Erythroblast (primary cell): Measurements from ENCODE around the gene CD36.
A peak's percentile ranks its signal among the peaks of the same experiment; 100 is the strongest.

Experiments used
- DNase-seq, 2 experiments: peaks; one replicate each; lab custom pipeline; 2025; lab: John Stamatoyannopoulos, UW
- GATA1 ChIP-seq: IDR thresholded peaks from 2 replicates; pipeline ENCODE4 v1.6.1; 2011; ENCODE audit warnings: low read depth, mild to moderate bottlenecking, control low read depth, low read length, moderate library complexity
- POLR2A ChIP-seq: IDR thresholded peaks from 2 replicates; pipeline ENCODE4 v1.6.1; 2011; ENCODE audit warnings: mild to moderate bottlenecking, low read length

CD36 gene

DNA sequence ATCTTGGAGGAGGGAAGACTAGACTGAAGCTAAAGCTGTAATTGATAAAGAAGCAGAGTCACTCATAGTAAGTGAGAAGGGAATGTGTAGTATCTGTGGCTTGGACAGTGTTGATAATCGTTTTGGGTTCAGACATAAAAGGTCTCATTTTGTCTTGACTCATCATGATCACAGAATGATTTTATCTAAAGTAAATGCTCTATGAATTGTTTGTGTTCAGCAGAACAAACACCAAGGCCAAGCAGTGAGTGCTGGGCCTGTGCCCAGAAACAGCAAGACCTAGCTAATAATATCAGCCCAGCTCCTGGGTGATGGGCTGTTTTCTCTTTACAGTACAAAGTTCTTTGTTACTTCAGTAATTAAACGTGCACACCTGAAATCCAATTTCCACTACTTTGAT lies 26.7 kb upstream of the CD36 start:
- DNase-seq: peak; percentile 37 to 67
- peak; percentile 18 for TF ChIP-seq POLR2A
- TF ChIP-seq GATA1: no peak

DNA sequence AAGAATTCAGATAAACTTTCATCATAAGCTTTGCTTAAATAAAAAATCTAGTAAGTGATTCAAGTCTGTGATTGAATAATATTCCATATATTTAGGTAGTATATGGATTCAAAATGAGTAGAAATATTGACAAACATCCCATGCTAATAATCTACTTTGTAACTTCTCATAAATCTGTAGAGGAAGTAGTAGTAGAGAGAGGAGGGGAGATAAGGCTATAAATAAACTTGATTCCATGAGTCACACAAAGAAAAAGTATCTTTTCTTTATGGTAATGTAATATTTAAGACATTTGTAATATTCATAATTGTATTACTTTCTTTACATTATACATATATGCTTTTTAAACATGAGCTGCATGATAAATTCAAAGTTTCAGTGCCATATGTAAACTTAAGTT lies 25.6 kb upstream of the CD36 start:
- DNase-seq: no peak

DNA sequence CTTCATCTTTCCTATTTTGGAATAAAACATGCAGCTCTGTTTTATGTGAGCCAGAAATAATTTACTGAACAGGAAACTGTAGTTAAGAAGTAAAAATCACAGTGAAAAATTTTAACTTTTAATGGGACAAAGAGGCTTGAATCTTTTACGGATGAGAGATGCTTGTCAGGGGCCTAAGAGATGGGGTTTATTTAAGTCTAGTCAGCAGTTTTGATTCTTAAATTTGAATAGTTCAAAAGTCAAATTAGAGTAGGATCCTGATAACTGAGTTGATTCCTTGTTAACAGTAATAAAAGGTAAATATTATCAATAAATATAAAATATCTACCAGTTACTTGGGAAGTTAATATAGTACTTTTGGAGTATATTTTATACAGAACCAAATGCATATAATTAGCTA lies 24.9 kb upstream of the CD36 start:
- DNase-seq: no peak
- no peak for TF ChIP-seq GATA1
- no peak for TF ChIP-seq POLR2A

More for the DNA sequence above, 25.6 kb upstream of the CD36 start:
- TF ChIP-seq GATA1 (no peak), POLR2A (no peak)

DNA sequence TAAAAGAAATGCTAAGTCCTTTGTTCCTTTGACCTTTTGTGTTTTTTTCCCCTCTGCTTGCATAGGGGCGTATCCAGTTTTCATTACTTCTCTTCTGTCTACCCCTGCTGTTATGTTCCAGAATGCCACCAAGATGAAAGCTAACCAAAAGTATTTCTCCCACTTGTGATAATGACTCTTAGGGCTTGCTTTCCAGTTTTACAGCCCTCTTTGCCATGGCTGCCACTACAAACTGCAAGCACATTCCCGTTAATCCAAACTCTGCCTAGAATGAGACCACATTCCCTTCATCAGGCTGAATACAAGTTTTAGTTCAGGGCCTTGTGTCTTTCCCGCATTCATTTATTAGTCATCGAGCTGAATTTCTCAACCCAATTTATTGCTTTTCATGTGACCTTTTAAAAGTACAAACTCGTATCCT lies 23.6 kb upstream of the CD36 start:
- TF ChIP-seq POLR2A: no peak
- no peak for TF ChIP-seq GATA1
- DNase-seq: no peak

DNA sequence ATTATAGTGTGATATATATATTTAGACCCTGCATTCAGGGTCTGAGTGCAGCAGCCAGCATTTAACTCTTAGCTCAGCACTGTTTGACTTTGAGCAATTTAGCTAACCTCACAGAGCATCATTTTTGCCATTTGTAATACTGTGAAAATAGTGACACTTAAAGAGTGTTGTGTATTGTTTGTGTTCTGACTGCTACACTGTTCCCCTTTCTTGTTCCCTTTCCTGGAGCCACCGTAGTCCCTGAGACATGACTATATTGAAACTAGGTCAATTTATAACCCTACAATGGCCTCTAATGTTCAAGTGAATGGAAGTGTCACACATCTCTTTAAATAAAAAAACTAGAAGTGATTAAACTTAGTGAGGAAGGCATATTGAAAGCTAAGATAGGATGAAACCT lies 20.3 kb upstream of the CD36 start:
- no peak for DNase-seq
- TF ChIP-seq GATA1: no peak
- no peak for TF ChIP-seq POLR2A

DNA sequence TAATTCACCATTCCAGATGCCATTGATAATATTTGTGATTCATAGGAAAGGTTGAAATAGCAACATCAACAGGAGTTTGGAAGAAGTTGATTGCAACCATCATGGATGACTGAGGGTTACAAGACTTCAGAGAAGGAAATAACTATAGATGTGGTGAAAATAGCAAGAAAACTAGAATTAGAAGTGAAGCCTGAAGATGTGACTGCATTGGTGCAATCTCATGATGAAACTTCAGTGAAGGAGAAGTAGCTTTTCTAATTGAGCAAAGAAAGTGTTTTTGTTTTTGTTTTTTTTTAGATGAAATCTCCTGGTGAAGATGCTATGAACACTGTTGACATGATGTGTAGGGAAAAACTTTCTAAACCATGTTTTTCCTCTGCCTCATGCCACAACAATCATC lies 18.7 kb upstream of the CD36 start:
- DNase-seq: no peak
- TF ChIP-seq POLR2A (no peak), GATA1 (no peak)

DNA sequence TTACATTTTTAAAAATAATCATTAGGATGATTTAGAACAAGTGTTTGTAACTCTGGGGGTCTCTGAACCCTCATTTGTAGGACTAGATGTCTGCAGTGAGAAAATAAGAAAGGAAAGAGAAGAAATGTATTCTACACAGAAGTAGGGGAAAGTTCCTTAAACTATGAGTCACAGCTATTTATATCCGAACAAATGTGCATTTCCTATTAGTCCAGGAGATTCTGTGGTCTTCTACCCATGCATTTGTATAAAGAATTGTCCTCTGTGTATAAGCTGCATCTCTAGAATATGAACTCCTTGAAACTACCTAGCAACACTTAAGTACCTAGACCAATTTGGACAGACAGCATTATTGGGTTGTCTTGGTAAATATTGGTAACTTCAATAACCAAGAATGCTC lies 15.9 kb upstream of the CD36 start:
- TF ChIP-seq GATA1: no peak
- TF ChIP-seq POLR2A: no peak
- no peak for DNase-seq

DNA sequence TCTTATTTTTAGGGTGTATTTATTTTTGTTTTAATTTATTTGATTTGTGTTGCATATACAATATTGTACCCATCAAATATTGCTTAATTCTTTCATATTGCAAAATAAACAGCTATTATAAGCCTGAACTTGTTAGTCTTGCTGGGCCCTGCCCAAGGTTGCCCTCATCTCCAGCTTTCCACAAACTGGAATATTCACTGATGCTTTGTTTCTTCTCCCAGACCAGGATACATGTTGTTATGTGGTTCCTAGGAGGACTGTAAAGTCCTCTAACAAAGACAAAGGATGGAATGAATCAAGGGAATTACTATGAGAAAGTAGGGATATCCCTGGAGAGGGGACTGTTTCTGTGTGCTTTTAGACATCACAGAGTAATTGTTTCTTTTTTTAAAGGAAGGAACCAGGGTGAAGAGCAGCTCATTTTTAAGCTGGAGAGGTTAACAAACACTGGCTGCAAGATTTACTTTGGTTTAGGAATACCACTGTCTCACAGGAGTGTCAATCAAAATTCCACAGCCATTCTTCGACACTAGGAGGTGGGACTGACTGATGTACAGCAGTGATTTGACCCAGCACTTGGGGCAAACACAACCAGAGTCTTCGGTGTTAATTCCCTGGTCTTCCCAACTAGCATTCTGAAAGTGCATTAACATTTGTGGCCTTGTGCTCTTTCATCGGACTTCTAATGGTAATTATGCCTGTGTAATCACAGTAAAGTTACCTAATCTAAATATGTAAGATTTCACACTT lies 14.8 kb upstream of the CD36 start:
- TF ChIP-seq GATA1 (no peak), POLR2A (no peak)
- DNase-seq: no peak

DNA sequence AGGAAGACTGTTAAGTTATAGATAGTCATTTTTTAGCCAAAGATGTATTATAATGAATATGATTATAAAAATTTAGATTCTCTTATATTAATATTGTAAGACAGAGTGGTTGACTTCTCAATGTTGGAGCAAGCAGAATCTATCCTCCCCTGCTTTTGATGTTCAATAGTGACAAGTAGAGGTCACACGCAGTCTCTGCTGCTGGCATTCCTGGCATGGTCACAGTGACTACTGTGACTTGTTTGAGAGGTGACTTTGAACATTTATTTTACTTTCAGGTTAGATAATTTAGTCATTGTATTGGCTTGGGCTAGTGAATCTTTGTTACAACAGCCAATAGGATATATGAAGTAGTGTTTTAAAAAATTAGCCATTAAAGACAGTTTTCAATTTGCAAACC lies 13.7 kb upstream of the CD36 start:
- TF ChIP-seq GATA1 (no peak), POLR2A (no peak)
- DNase-seq: no peak

DNA sequence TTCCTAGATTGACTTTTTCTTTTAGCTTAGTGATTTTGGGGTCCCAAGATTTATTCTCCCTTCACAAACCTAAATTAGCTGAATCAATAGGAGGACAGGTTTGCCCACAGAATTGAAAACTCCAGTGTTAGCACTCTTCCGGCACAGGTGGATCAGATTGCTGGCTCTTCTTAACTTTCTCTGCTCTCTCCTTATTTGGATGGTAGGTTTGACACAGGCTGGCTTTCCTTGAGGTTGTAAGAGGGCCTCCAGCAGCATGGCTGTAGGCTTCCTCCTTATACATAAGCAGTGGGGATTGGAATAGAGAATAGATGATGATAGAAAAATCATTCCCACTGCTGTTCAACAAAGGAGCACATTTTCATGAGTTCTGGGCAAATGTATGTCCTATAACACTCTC lies 9.4 kb upstream of the CD36 start:
- TF ChIP-seq GATA1 (peak; percentile 34), POLR2A (no peak)
- no peak for DNase-seq

DNA sequence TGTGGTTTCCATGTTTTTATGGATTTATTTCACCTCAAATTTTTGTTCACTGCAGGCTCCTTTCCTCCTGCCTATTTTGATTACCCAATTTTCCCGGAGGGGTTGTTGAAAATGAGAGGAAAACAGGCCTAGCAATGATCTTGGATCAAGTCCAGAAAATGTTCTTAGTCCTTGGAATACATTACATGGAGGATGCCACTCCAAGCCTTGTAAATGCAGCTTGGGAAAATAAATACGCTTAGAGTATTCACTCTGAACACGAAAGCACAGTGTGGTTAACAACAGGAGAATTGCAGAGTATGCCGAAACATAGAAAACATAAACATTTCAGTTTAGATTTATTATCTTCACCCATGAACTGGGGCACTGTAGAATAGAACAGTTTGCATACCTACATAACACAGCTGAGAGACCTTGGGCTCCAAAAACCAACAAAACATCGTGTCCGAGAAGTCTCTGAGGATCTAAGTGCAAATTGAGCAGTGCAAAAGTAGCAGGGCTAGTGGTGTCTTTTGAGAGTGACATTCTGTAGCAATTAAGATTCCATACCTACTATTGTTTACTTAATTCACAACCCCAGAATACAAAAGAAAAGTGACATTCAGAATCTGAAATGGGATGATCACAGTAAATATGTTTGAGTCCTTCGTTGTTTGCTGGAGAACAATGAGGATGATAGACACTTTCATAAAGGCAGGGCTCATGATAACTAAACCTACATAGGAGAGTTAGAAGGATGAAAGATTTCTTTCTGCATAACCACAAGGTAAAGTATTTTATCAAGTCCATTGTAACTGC lies 7.6 kb upstream of the CD36 start:
- peak in 1 of 2 experiments; percentile 51 for DNase-seq
- TF ChIP-seq GATA1: no peak
- no peak for TF ChIP-seq POLR2A

DNA sequence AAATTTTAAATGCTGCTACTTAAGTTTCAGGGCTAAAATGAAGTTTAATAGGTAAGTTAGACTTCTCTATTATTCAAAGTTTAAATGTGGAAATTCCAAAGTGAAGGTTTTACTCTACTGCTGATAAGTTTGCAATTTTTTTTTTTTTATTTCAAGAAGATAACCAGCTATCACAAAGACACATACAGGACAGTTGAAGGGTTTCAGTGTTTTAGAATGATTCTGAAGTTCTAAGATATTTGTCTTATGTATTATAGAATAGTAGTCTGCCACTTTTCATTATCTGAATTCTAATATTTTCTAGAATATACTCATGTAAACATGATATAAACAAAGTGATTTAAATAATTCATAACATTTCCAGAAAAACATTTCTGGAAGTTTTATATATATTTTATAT lies 7.0 kb upstream of the CD36 start:
- TF ChIP-seq POLR2A (no peak), GATA1 (no peak)
- peak in 1 of 2 experiments; percentile 61 for DNase-seq

DNA sequence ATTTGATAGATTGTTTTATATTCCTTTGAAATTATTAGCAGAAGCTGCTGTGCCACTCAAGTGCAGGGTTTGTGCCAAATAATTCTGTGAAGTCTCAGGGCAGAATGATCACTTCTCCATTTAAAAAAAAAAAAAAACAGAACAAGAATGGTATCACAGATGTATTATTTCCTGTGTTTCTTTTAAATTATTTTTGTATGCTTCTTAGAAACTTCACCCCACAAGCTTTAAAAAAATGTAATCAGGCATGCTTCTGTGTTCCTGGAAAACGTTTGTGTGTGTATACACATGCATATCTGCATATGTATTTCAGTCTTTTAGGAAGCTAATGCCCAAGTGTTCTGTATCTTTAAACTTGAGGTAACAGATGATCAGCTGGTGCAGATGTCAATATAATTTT lies 6.3 kb upstream of the CD36 start:
- TF ChIP-seq POLR2A (peak; percentile 16), GATA1 (no peak)
- DNase-seq: peak in 1 of 2 experiments; percentile 45

DNA sequence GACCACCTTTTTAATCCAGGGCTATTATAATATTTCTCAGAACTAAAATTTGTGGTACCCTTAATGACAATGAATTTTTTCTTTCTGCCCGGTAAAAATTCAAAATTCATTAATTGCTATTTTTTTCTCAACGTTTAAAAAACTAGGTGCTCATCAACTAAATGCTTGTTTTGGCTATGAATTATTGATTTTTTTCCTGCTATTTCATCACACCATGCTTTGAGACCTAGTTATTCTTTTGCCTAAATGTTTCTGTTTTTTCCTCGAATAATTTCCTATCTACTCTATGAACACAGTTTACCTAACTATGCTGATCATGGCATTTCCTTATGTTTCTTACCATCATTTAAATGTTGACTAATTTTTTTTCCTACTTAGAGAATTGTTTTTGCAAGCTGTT lies 5.6 kb upstream of the CD36 start:
- no peak for TF ChIP-seq POLR2A
- no peak for TF ChIP-seq GATA1
- DNase-seq: no peak

DNA sequence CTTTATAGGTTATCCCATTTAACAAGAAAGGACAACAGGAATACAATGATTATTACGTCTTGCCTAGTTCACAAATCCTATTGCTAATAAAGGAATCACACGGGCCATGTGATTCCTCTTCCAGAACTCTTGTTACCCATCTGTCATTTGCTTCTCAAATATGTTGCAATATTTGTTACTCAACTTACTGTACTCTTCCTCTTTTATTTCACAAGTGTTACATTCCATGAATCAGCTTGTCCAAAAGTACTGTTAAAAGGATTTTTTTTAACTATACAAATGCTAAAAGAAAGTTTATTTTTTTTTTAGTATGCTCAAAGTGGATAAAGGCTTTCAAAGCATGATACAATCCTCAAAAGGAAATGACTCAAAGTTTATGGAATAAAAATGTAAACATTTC lies 3.9 kb upstream of the CD36 start:
- DNase-seq: peak in 1 of 2 experiments; percentile 55
- no peak for TF ChIP-seq POLR2A
- no peak for TF ChIP-seq GATA1
